GM19438 (cell line): Measurements from ENCODE around the gene PDE6B.

Experiments
- ATAC-seq: cut with Tn5 transposase; IDR thresholded peaks from one replicate; pipeline ENCODE4 v1.9.1; 2021; ENCODE audit warnings: low read depth; ENCODE audit not compliant: unreplicated experiment

The PDE6B gene

DNA sequence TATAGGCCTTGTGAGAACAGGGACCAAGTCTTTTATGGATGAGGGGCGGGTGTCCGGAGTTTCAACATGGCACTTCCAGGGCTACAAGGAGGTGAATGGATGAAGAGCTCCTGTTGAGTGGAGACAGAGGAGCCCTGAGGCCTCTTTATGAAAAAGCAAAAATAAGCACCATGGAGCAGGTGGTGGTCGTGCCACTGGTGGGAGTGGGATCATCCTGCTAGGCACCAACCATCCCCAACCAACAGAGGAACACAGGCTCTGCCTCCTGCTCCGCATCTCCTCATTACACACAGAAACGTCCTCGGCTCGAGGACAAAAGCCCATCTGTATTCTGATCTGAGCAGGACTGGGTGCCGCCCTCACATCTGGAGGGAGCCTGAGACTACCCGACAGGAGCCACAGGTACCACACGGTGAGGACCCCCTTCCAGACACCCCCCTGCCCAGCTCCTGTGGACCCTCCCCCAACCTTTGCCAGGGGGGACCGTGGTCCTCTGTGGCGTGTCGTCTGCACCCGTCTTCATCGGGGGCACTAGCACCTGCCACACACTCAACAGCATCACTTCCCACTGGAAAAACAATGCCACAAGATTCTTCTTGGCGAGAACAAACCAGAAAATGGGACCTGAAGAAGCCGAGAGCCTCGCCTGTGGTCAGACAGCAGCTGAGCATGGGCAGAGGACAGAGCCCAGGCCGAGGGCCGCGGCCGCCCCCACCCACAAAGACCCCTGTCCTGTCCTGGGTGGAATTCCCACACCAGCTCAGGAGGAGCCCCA lies 3.9 kb upstream of the PDE6B start:
- ATAC-seq: no peak

DNA sequence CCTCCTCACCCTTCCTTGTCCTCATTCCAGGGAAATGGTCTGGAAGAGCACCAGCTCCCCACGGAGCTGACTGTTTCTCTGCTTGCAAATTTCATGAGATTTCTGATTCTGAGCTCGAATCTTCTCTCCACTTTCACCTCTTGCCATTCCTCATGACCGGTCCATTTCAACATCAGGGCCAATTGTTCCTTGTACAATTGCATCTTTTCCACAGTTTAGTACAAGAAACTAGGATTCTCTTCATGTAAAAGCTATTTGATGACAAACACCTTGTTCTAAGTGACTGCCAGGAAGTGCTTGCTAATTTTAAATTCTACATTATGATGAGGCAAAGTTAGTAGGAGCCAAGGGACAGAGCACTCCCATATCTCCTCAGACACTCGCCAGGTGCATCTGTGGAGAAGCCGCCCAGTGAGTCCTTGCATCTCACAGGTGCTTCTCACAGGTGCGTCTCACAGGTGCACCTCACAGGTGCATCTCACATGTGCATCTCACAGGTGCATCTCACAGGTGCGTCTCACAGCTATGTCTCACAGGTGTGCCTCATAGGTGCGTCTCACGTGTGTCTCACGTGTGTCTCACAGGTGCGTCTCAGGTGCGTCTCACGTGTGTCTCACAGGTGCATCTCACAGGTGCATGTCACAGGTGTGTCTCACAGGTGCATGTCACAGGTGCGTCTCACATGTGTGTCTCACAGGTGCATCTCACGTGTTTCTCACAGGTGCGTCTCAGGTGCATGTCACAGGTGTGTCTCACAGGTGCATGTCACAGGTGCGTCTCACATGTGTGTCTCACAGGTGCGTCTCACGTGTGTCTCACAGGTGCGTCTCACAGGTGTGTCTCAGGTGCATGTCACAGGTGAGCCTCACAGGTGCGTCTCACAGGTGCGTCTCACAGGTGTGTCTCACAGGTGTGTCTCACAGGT lies 3.0 kb upstream of the PDE6B start:
- no peak for ATAC-seq

DNA sequence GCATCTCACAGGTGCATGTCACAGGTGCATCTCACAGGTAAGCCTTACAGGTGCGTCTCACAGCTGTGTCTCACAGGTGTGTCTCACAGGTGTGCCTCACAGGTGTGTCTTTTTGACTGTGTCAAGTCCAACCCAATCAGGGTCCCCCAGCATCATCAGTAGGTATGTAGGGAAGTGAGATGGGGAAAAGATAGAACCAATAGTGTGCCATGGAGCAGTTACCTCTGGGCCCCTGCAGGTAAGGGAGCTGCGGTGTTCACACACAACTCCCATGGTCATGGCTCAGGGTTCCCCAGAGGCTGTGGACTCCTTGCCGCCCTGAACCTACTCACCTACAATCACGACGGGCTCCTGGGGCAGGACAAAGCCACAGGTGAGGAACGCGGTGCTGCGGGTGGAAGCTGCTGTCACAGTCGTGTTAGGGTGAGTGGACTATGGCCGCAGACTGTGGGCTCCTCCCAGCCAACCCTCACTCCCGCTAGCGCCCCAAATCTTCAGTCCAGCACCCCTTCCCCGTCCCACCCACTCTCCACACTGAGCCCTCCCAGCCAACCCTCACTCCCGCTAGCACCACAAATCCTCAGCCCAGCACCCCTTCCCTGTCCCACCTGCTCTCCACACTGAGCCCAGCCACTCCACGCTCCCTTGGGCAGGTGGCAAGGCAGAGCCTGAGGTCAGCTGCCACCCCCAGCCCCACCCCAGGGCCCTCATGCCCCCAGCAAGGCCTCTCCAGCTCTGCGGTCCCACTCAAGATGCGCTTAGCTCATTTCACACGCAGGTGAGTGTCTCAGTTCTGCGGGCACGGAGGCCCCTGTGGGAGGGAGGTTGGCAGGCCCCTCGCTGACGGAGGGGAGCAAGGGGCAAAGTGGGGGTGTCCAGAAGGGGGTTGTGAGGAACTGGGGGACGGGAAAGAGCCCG lies 2.1 kb upstream of the PDE6B start:
- no peak for ATAC-seq

DNA sequence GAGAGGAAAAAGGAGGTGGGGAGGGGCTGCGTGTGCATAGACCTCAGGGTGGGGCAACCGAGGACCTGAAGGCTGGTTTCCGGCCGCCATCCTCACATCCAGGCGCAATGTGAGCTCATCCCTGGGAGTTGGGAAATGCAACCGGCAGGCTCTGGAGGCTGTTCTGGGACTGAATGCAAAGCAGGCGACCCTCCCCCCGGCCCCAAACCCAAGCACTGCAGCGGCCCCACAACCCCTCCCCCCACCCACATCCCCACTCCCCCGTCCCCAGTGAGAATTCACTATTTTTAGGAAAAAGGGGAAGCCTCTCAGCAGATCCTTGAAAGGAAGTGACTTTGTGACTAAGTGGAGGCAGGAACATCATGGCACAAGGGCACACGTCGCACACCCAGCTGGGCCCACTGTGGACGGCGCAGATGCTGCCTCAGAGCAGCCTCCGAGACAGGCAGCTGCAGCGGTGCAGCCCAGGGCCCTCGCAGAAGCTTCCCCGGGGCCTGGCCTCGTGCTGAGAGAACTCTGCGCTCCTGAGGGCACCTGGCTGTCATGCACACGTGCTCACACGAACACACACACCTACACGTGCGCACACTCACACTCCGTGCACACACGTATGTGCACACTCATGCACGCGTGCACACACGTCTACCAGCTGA lies 1.3 kb upstream of the PDE6B start:
- ATAC-seq: no peak

DNA sequence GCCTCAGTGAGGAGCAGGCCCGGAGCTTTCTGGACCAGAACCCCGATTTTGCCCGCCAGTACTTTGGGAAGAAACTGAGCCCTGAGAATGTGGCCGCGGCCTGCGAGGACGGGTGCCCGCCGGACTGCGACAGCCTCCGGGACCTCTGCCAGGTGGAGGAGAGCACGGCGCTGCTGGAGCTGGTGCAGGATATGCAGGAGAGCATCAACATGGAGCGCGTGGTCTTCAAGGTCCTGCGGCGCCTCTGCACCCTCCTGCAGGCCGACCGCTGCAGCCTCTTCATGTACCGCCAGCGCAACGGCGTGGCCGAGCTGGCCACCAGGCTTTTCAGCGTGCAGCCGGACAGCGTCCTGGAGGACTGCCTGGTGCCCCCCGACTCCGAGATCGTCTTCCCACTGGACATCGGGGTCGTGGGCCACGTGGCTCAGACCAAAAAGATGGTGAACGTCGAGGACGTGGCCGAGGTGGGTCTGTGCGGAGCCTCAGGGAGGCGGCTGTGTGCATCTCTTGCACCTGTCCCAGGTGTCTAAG lies 323 bp downstream of the PDE6B start:
- ATAC-seq: no peak

DNA sequence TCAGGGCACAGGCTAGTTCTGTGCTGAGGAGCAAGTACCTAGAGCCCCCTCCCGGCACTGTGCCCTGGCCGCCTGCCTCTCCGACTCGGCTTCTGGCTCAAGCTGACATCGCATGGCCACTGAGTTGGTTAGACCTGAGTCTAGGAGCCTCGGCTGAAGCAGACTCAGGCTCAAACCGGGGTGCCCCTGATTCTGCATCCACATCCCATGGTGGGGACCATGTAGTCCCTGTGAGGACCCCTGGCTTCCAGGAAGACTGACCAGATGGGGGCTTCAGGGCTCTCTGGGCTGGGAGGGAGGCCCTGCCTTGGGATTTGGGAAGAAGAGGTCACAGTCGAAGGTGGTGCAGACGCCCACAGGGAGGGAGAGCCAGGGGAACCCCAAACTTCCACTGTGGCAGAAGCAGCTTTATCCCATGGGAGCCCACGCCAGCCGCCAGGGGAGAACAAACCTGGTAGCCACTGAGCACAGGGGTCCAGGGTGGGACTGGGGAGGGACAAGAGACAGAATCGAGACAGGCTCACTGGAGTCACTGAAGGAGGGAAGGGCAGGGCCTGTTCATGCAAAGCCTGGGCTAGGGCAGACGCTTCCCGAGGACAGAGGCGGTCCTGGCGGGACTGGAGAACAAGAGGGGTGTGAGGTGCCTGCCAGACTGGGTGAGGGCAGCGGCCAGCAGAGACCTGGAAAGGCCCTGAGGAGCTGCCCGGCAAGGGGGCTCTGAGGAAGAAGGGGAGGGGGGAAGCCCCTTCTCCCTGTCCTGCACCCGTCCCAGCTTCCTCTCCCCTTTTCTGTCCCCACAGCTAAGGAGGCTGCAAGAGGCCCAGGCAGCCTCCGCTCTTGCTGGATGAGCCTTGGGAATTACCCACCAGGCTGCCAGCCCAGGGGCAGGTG lies 1.1 kb downstream of the PDE6B start:
- no peak for ATAC-seq

DNA sequence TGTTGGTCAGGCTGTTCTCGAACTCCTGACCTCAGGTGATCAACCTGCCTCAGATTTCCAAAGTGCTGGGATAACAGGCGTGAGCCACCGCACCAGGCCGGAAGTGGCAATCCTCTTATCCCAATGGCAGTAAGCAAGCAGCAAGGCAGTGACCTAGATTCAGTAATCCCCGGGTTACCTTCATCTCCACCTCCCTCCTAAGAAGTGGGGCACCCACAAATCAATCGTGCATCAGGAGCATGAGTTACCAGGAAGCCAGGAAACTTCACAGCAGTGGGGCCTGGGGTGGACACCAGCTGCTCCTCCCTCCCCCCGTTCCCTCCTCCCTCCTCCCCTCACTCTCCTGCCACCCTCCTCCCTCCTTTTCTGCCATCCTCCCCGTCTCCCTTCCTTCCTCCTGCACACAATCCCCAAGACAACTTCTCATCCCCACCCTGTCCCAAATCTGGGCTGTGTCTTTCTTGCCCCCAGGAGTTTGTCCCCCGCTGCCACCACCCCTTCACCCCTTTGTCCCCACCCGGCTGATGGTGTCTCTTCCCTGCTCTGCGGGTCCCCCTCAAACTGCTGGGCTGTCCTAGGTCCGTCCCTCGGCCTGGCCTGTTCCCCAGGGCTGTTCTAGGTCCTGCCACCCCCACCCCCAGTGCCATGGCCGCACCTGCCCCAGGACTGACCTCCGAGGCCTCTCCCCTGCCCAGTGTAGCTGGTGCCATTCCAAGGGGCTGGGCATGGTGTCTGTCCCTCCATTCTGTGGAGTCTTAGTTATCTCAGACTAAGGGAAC lies 2.2 kb downstream of the PDE6B start:
- ATAC-seq: no peak

DNA sequence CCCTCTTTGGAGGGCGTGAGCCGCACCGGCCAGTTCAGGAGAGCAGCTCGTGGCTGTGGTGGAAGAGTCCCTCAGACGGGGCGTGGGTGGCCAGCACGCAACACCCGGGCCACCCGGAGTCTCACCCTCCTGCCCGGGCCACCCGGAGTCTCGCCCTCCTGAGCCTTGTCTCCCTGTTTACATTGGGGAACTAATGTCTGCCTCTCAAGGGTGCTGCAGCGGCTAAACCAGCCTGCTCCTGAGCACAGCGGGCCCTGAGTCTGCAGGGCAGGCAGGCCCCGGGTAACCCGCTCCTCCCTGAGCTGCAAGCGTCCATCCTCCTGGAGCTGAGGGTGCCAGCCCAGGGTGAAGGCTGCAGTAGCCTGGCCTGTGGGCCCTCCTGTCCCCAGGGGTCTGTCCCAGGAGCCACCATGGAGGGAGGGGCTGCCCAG lies 3.0 kb downstream of the PDE6B start:
- ATAC-seq: no peak

DNA sequence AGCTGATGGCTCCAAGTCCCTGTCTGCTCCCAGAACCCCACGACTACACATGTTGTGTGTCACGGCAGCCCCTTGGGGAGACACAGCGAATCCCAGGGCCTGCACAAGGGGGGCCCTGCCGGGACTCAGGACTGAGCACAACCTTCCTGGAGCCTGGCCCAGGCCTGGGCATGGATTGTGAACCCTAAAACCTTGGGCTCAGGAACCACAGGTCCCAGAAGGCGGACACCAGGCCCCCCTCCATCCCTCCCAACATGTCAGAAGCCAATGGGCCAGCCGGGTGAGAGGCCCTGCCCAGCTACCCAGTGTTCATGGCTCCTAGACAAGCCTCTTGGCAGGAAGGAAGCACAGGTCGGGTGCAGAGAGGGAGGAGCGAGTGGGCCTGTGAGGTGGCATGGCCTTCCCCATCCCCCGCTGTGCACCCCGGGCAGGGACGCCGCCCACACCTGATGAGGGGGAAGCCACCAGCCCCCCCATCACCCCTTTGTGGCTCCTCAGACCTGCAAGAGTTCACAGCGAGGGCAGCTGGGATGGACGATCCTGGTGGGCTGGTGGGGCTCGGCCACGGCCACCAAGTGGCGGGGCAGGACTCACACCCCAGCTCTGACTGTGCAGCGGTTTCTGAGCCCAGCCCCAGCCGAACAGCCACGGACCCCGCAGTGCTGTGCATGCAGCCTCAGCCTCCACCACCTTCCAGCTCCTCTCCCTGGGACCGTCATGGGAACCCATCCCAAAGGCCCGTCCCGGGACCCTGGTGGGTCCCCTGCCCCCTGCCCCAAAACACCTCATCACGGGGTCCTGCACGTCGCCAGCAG lies 3.7 kb downstream of the PDE6B start:
- no peak for ATAC-seq

DNA sequence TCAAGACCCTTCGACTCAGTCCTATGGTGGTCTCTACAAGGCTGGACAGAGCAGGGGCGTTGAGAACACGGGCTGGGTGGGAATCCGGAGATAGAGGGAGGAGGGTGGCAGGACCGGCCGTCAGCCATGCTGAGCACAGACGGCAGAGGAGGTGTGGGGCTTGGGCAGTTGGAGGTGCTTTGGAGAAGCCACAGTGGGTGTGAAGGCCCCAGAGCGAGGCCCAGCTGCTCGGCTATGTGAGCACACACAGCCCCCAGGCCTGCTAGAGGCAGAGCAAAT lies 4.2 kb downstream of the PDE6B start:
- ATAC-seq: no peak

DNA sequence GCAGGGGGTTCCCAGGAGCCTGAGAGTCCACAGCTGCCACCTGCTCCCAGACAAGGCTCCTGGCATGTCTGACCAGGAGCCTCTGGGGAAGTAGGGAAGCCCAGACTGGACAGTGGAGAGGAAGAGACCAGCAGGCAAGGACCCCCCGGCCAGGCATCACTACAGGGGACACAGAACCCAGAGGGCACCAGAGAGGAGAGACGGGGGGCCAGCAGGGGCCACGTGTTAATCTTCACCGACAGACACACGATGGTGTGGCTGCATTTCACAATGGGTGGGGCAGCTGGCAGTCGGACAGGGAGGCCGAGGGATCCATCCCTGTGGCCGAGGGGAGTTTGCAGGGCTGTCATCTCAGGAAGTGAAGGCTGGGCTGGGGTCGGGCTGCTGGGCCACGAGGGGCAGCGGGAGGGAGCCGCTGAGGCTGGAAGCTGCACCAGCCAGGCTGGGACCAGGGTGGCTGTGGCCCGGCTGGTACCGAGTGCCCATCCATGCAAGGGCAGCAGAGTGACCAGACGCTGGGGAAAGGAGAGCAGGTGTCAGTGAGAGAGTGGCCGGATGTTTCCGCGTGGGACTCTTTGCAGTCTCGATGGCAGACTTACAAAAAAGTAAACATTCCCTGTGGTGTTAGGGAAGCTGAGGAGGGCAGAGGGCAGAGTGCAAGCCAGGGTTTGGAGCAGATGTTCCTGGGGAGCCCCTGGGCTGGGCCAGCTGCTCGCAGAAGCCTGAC lies 4.7 kb downstream of the PDE6B start:
- ATAC-seq: no peak

DNA sequence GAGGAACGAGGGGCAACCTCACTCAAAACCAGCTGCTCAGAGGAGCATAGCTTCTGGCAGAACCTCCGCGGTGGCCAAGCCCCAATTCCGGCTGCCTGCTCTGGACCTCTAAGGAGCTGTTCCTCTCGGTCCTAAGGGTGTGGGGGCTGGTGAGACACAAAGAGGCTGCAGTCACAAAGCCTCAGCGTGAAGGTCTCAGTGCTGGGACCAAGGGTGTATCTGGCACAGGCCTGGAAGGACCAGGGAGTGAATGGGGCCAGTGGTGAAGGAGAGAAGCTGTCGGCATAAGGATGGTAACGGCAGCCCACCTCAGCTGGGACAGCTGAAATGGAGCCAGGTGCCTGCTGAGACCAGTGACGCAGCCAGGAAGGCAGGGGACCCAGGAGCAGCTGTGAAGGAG lies 5.3 kb downstream of the PDE6B start:
- ATAC-seq: no peak

DNA sequence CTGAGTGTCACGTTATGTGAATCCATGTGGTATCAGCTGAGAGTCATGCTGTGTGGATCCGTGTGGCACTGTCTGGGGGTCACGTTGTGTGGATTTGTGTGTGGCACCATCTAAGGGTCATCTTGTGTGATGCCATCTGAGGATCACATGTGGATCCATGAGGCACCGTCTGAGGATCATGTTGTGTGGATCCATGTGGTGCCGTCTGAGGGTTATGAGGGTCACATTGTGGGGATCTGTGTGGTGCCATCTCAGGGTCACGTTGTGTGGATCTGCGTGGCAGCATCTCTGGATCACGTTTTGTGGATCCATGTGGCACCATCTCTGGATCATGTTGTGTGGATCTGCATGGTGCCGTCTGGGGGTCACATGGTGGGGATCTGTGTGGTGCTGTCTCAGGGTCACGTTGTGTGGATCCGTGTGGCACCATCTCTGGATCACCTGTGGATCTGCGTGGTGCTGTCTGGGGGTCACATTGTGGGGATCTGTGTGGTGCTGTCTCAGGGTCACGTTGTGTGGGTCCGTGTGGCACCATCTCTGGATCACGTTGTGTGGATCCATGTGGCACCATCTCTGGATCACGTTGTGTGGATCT lies 6.9 kb downstream of the PDE6B start:
- no peak for ATAC-seq

DNA sequence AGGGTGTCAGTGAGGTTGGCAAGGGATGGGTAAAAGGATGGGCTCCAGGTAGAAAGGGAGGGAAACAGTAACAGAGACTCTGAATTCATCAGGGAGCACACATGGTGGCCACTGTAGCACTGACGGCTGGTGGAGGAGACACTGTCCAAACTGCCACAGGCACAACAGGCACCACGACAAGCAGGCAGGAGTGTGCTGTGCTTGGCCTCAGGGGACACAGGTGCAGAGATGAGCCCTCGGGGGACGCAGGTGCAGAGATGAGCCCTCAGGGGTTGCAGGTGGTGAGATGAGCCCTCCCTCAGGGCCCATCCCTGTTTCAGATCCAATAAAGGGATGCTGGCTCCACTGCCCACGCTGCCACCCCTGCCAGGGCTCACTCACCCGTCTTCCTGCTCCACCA lies 7.6 kb downstream of the PDE6B start:
- no peak for ATAC-seq

DNA sequence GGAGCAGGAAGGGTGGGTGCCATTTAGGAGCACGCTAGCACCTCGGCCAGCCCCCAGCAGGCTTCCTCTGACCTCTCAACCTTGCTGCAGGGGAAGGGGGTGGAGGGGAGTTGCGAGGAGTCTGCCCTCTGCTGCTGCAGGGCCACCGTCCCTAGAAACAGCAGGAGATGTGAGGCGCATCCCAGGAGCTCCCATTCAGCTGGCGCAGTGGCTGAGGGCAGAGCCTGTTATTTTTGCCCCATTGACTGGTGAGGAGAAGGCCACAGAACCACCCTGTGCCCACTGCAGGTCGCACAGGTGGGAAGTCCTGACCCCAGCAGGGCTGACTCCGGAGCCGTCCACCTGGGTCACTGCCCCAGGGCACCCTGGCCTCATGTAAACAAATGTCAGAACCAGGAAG lies 8.0 kb downstream of the PDE6B start:
- no peak for ATAC-seq

DNA sequence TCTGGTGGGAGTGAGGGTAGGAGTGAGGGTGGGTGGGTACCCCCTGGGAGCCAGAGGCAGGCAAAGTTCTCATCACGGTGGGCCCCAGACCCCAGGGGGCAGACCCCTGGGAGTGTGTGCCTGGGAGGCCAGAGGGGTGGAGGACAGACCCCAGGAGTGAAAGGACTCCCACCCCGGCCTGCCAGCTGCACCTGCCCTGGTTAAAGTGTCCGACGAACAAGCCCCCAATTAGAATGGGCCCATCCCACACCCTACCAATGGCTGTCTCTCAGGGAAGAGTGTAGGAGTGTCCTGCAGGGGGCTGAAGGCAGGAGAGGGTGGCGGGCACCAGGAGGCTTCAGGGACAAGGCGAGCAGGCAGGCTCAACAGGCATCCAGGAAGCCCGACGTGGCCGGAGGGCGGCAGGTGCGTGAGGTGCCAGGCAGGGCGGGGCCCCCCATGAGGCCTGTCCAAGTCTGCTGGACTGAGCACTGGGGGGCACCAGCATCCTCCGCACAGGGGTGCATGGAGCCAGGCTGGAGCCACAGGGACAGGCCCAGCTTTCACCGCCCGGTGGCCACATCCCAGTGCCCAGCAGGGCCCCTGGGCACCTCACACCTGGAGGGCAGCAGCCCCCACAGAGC lies 8.7 kb downstream of the PDE6B start:
- ATAC-seq: no peak
